Measurements from ENCODE around the gene FPGS. TPM values are rescaled to one million over a fixed set of nuclear protein-coding genes. Genes with fewer than 3 reads are reported as not detected.

FPGS gene
- total and polyA plus RNA-seq, 4 donors = 20.4 to 61.1 (median 42.7) TPM

GRCh38 chr9:127848756-127849504 is 46.2 kb downstream of the FPGS start:
- TF ChIP-seq, protein P1, sequence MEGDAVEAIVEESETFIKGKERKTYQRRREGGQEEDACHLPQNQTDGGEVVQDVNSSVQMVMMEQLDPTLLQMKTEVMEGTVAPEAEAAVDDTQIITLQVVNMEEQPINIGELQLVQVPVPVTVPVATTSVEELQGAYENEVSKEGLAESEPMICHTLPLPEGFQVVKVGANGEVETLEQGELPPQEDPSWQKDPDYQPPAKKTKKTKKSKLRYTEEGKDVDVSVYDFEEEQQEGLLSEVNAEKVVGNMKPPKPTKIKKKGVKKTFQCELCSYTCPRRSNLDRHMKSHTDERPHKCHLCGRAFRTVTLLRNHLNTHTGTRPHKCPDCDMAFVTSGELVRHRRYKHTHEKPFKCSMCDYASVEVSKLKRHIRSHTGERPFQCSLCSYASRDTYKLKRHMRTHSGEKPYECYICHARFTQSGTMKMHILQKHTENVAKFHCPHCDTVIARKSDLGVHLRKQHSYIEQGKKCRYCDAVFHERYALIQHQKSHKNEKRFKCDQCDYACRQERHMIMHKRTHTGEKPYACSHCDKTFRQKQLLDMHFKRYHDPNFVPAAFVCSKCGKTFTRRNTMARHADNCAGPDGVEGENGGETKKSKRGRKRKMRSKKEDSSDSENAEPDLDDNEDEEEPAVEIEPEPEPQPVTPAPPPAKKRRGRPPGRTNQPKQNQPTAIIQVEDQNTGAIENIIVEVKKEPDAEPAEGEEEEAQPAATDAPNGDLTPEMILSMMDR (IDR thresholded peaks at IDR 0.05; ENCODE audit: low read depth, low read length, missing input control) = no peak
- TF ChIP-seq, protein P2, sequence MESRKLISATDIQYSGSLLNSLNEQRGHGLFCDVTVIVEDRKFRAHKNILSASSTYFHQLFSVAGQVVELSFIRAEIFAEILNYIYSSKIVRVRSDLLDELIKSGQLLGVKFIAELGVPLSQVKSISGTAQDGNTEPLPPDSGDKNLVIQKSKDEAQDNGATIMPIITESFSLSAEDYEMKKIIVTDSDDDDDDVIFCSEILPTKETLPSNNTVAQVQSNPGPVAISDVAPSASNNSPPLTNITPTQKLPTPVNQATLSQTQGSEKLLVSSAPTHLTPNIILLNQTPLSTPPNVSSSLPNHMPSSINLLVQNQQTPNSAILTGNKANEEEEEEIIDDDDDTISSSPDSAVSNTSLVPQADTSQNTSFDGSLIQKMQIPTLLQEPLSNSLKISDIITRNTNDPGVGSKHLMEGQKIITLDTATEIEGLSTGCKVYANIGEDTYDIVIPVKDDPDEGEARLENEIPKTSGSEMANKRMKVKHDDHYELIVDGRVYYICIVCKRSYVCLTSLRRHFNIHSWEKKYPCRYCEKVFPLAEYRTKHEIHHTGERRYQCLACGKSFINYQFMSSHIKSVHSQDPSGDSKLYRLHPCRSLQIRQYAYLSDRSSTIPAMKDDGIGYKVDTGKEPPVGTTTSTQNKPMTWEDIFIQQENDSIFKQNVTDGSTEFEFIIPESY (IDR thresholded peaks at IDR 0.05) = no peak
- no peak for TF ChIP-seq FOXA1 (IDR thresholded peaks at IDR 0.05)
- TF ChIP-seq RXRA (IDR thresholded peaks at IDR 0.05) = no peak
- TF ChIP-seq, protein P3, sequence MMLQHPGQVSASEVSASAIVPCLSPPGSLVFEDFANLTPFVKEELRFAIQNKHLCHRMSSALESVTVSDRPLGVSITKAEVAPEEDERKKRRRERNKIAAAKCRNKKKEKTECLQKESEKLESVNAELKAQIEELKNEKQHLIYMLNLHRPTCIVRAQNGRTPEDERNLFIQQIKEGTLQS (IDR thresholded peaks at IDR 0.05) = no peak
- no peak for TF ChIP-seq HNF4G (IDR thresholded peaks at IDR 0.05)
- no peak for TF ChIP-seq JUND (IDR thresholded peaks at IDR 0.05)
- no peak for TF ChIP-seq EGR1 (IDR thresholded peaks at IDR 0.05; ENCODE audit: low read depth in 2 of 2)
- TF ChIP-seq RAD21 (IDR thresholded peaks at IDR 0.05) = no peak
- TF ChIP-seq, protein P4, sequence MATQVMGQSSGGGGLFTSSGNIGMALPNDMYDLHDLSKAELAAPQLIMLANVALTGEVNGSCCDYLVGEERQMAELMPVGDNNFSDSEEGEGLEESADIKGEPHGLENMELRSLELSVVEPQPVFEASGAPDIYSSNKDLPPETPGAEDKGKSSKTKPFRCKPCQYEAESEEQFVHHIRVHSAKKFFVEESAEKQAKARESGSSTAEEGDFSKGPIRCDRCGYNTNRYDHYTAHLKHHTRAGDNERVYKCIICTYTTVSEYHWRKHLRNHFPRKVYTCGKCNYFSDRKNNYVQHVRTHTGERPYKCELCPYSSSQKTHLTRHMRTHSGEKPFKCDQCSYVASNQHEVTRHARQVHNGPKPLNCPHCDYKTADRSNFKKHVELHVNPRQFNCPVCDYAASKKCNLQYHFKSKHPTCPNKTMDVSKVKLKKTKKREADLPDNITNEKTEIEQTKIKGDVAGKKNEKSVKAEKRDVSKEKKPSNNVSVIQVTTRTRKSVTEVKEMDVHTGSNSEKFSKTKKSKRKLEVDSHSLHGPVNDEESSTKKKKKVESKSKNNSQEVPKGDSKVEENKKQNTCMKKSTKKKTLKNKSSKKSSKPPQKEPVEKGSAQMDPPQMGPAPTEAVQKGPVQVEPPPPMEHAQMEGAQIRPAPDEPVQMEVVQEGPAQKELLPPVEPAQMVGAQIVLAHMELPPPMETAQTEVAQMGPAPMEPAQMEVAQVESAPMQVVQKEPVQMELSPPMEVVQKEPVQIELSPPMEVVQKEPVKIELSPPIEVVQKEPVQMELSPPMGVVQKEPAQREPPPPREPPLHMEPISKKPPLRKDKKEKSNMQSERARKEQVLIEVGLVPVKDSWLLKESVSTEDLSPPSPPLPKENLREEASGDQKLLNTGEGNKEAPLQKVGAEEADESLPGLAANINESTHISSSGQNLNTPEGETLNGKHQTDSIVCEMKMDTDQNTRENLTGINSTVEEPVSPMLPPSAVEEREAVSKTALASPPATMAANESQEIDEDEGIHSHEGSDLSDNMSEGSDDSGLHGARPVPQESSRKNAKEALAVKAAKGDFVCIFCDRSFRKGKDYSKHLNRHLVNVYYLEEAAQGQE (IDR thresholded peaks at IDR 0.05) = no peak
- TF ChIP-seq SP1 (IDR thresholded peaks at IDR 0.05) = no peak
- Histone ChIP-seq H3K27ac (ENCODE audit: low read depth in 1 of 2, low read length in 2 of 2) (no peak overlapping the region), H3K4me1 (ENCODE audit: control insufficient read depth in 4 of 4, insufficient read depth in 4 of 4, low read length in 3 of 4) (peaks cover 0 to 2% (median 0%) of the 10 kb centered on the region in 4 donors), H3K4me3 (ENCODE audit: low read depth in 1 of 3, low read length in 3 of 3) (no peak overlapping the region), H3K9me3 (ENCODE audit: control insufficient read depth in 4 of 4, low read length in 3 of 4) (peaks cover 0 to 10% (median 1%) of the 10 kb centered on the region in 4 donors), H3K36me3 (ENCODE audit: control insufficient read depth in 4 of 4, insufficient read depth in 3 of 4, low read depth in 1 of 4, low read length in 3 of 4) (no peaks in the 10 kb centered on the region), H3K9ac (ENCODE audit: low read depth in 1 of 2, low read length in 2 of 2) (no peak overlapping the region), H3K27me3 (ENCODE audit: control insufficient read depth in 4 of 4, insufficient read depth in 4 of 4, low read length in 3 of 4) (no peaks in the 10 kb centered on the region)
- no peak for DNase-seq (ENCODE audit: low spot score)
- WGBS = 87% methylated on average over 10 of the region's 10 CpGs

GRCh38 chr9:127850286-127850830 is 47.7 kb downstream of the FPGS start:
- 83% methylated on average over 17 of the region's 17 CpGs for WGBS
- no peak for TF ChIP-seq MAX (IDR thresholded peaks at IDR 0.05)
- no peak for TF ChIP-seq SP1 (IDR thresholded peaks at IDR 0.05)
- no peak for TF ChIP-seq FOXA1 (IDR thresholded peaks at IDR 0.05)
- TF ChIP-seq, protein P4 (IDR thresholded peaks at IDR 0.05) = no peak
- TF ChIP-seq, protein P3 (IDR thresholded peaks at IDR 0.05) = no peak
- TF ChIP-seq RAD21 (IDR thresholded peaks at IDR 0.05) = no peak
- TF ChIP-seq, protein P1 (IDR thresholded peaks at IDR 0.05; ENCODE audit: low read depth, low read length, missing input control) = no peak
- TF ChIP-seq NR2F2 (IDR thresholded peaks at IDR 0.05) = no peak
- no peak for TF ChIP-seq GABPA (IDR thresholded peaks at IDR 0.05 in 1 of 2, conservative IDR thresholded peaks at IDR 0.05 in 1 of 2)
- TF ChIP-seq TAF1 (conservative IDR thresholded peaks at IDR 0.05) = no peak

More at GRCh38 chr9:127850286-127850830, 47.7 kb downstream of the FPGS start:
- Histone ChIP-seq H3K9me3 (ENCODE audit: control insufficient read depth in 4 of 4, low read length in 3 of 4) (peaks cover 0 to 10% (median 1%) of the 10 kb centered on the region in 4 donors), H3K4me3 (ENCODE audit: low read depth in 1 of 3, low read length in 3 of 3) (peak overlapping the region in 1 of 3 donors; percentile 28), H3K27me3 (ENCODE audit: control insufficient read depth in 4 of 4, insufficient read depth in 4 of 4, low read length in 3 of 4) (no peaks in the 10 kb centered on the region), H3K4me1 (ENCODE audit: control insufficient read depth in 4 of 4, insufficient read depth in 4 of 4, low read length in 3 of 4) (peaks cover 0 to 2% (median 0%) of the 10 kb centered on the region in 4 donors), H3K27ac (ENCODE audit: low read depth in 1 of 2, low read length in 2 of 2) (no peak overlapping the region), H3K9ac (ENCODE audit: low read depth in 1 of 2, low read length in 2 of 2) (no peak overlapping the region), H3K36me3 (ENCODE audit: control insufficient read depth in 4 of 4, insufficient read depth in 3 of 4, low read depth in 1 of 4, low read length in 3 of 4) (no peaks in the 10 kb centered on the region)
- no peak for DNase-seq (ENCODE audit: low spot score)

All from liver (tissue), 9 donors.